Measurements from ENCODE around the gene ITPRID1. TPM values are rescaled to one million over a fixed set of nuclear protein-coding genes. Genes with fewer than 3 reads are reported as not detected.

ITPRID1 gene
- total RNA-seq, 1 donor from 2014 or later: not detected

GRCh38 chr7:31595390-31595789 lies 81.5 kb downstream of the ITPRID1 start:
- H3K4me1 Mint-ChIP-seq (ENCODE audit: low read depth): no peaks in the 10 kb centered on the region
- no peak for DNase-seq (ENCODE audit: low spot score)
- no peak overlapping the region for H3K27ac Mint-ChIP-seq
- no peak overlapping the region for H3K4me3 Mint-ChIP-seq
- H3K9me3 Mint-ChIP-seq: no peaks in the 10 kb centered on the region
- intact Hi-C loops (cut with micrococcal nuclease): no loop called here
- no peaks in the 10 kb centered on the region for H3K36me3 Mint-ChIP-seq (ENCODE audit: low read depth)
- H3K27me3 Mint-ChIP-seq (ENCODE audit: insufficient read depth): no peaks in the 10 kb centered on the region

GRCh38 chr7:31602041-31602625 lies 88.2 kb downstream of the ITPRID1 start:
- no peak overlapping the region for H3K27ac Mint-ChIP-seq
- intact Hi-C loops (cut with micrococcal nuclease): no loop called here

GRCh38 chr7:31603046-31603445 lies 89.2 kb downstream of the ITPRID1 start:
- intact Hi-C loops (cut with micrococcal nuclease): no loop called here
- Mint-ChIP-seq H3K9me3 (peaks cover 4% of the 10 kb centered on the region), H3K4me3 (no peak overlapping the region), H3K4me1 (ENCODE audit: low read depth) (no peaks in the 10 kb centered on the region), H3K36me3 (ENCODE audit: low read depth) (no peaks in the 10 kb centered on the region), H3K27me3 (ENCODE audit: insufficient read depth) (no peaks in the 10 kb centered on the region), H3K27ac (no peak overlapping the region)
- DNase-seq (ENCODE audit: low spot score): no peak

More at GRCh38 chr7:31602041-31602625, 88.2 kb downstream of the ITPRID1 start:
- Mint-ChIP-seq H3K36me3 (ENCODE audit: low read depth) (no peaks in the 10 kb centered on the region), H3K27me3 (ENCODE audit: insufficient read depth) (no peaks in the 10 kb centered on the region), H3K4me3 (no peak overlapping the region), H3K4me1 (ENCODE audit: low read depth) (no peaks in the 10 kb centered on the region), H3K9me3 (peaks cover 4% of the 10 kb centered on the region)
- DNase-seq (ENCODE audit: low spot score): no peak

GRCh38 chr7:31613604-31614003 lies 99.7 kb downstream of the ITPRID1 start:
- intact Hi-C loops (cut with micrococcal nuclease): no loop called here
- H3K4me3 Mint-ChIP-seq: no peak overlapping the region
- no peaks in the 10 kb centered on the region for H3K9me3 Mint-ChIP-seq

GRCh38 chr7:31633467-31633866 lies 119.6 kb downstream of the ITPRID1 start:
- no peaks in the 10 kb centered on the region for H3K36me3 Mint-ChIP-seq (ENCODE audit: low read depth)
- H3K27ac Mint-ChIP-seq: no peak overlapping the region
- no peaks in the 10 kb centered on the region for H3K27me3 Mint-ChIP-seq (ENCODE audit: insufficient read depth)
- H3K9me3 Mint-ChIP-seq: no peaks in the 10 kb centered on the region
- DNase-seq (ENCODE audit: low spot score): no peak
- intact Hi-C loops (cut with micrococcal nuclease): no loop called here
- no peak overlapping the region for H3K4me3 Mint-ChIP-seq
- H3K4me1 Mint-ChIP-seq (ENCODE audit: low read depth): no peaks in the 10 kb centered on the region

More at GRCh38 chr7:31613604-31614003, 99.7 kb downstream of the ITPRID1 start:
- no peak for DNase-seq (ENCODE audit: low spot score)
- H3K4me1 Mint-ChIP-seq (ENCODE audit: low read depth): no peaks in the 10 kb centered on the region
- H3K27ac Mint-ChIP-seq: no peak overlapping the region
- H3K36me3 Mint-ChIP-seq (ENCODE audit: low read depth): no peaks in the 10 kb centered on the region
- no peaks in the 10 kb centered on the region for H3K27me3 Mint-ChIP-seq (ENCODE audit: insufficient read depth)

- no peak for DNase-seq (ENCODE audit: low spot score)
- intact Hi-C loops (cut with micrococcal nuclease): no loop called here
- Mint-ChIP-seq H3K4me3 (no peak overlapping the region), H3K4me1 (ENCODE audit: low read depth) (no peaks in the 10 kb centered on the region), H3K27me3 (ENCODE audit: insufficient read depth) (no peaks in the 10 kb centered on the region), H3K36me3 (ENCODE audit: low read depth) (no peaks in the 10 kb centered on the region), H3K9me3 (no peaks in the 10 kb centered on the region), H3K27ac (no peak overlapping the region)
Measured at GRCh38 chr7:31633894-31634494, 120.1 kb downstream of the ITPRID1 start.

- H3K27me3 Mint-ChIP-seq (ENCODE audit: insufficient read depth): no peaks in the 10 kb centered on the region
- no peaks in the 10 kb centered on the region for H3K36me3 Mint-ChIP-seq (ENCODE audit: low read depth)
- intact Hi-C loops (cut with micrococcal nuclease): no loop called here
- no peak overlapping the region for H3K4me3 Mint-ChIP-seq
- no peak overlapping the region for H3K27ac Mint-ChIP-seq
- DNase-seq (ENCODE audit: low spot score): no peak
- no peaks in the 10 kb centered on the region for H3K4me1 Mint-ChIP-seq (ENCODE audit: low read depth)
- H3K9me3 Mint-ChIP-seq: no peaks in the 10 kb centered on the region
Measured at GRCh38 chr7:31640381-31640780, 126.5 kb downstream of the ITPRID1 start.

GRCh38 chr7:31642681-31643115 lies 128.8 kb downstream of the ITPRID1 start:
- Mint-ChIP-seq H3K4me1 (ENCODE audit: low read depth) (no peaks in the 10 kb centered on the region), H3K9me3 (no peaks in the 10 kb centered on the region), H3K27me3 (ENCODE audit: insufficient read depth) (no peaks in the 10 kb centered on the region), H3K4me3 (no peak overlapping the region), H3K36me3 (ENCODE audit: low read depth) (no peaks in the 10 kb centered on the region), H3K27ac (no peak overlapping the region)
- intact Hi-C loops (cut with micrococcal nuclease): no loop called here
- no peak for DNase-seq (ENCODE audit: low spot score)

GRCh38 chr7:31646942-31647341 lies 133.1 kb downstream of the ITPRID1 start:
- H3K9me3 Mint-ChIP-seq: no peaks in the 10 kb centered on the region
- no peak overlapping the region for H3K27ac Mint-ChIP-seq
- intact Hi-C loops (cut with micrococcal nuclease): no loop called here
- no peaks in the 10 kb centered on the region for H3K27me3 Mint-ChIP-seq (ENCODE audit: insufficient read depth)
- no peaks in the 10 kb centered on the region for H3K36me3 Mint-ChIP-seq (ENCODE audit: low read depth)
- no peak for DNase-seq (ENCODE audit: low spot score)
- no peaks in the 10 kb centered on the region for H3K4me1 Mint-ChIP-seq (ENCODE audit: low read depth)
- H3K4me3 Mint-ChIP-seq: no peak overlapping the region

- Mint-ChIP-seq H3K27me3 (ENCODE audit: insufficient read depth) (no peaks in the 10 kb centered on the region), H3K27ac (no peak overlapping the region), H3K36me3 (ENCODE audit: low read depth) (no peaks in the 10 kb centered on the region), H3K4me1 (ENCODE audit: low read depth) (no peaks in the 10 kb centered on the region), H3K4me3 (no peak overlapping the region), H3K9me3 (no peaks in the 10 kb centered on the region)
- intact Hi-C loops (cut with micrococcal nuclease): no loop called here
- DNase-seq (ENCODE audit: low spot score): no peak
Measured at GRCh38 chr7:31647511-31647910, 133.6 kb downstream of the ITPRID1 start.

GRCh38 chr7:31648288-31648687 lies 134.4 kb downstream of the ITPRID1 start:
- DNase-seq (ENCODE audit: low spot score): no peak
- H3K9me3 Mint-ChIP-seq: no peaks in the 10 kb centered on the region
- no peak overlapping the region for H3K27ac Mint-ChIP-seq
- no peaks in the 10 kb centered on the region for H3K27me3 Mint-ChIP-seq (ENCODE audit: insufficient read depth)
- no peak overlapping the region for H3K4me3 Mint-ChIP-seq
- H3K36me3 Mint-ChIP-seq (ENCODE audit: low read depth): no peaks in the 10 kb centered on the region
- H3K4me1 Mint-ChIP-seq (ENCODE audit: low read depth): no peaks in the 10 kb centered on the region
- intact Hi-C loops (cut with micrococcal nuclease): no loop called here

GRCh38 chr7:31648880-31649279 lies 135.0 kb downstream of the ITPRID1 start:
- DNase-seq (ENCODE audit: low spot score): no peak
- no peak overlapping the region for H3K27ac Mint-ChIP-seq
- no peaks in the 10 kb centered on the region for H3K9me3 Mint-ChIP-seq
- no peaks in the 10 kb centered on the region for H3K4me1 Mint-ChIP-seq (ENCODE audit: low read depth)
- H3K4me3 Mint-ChIP-seq: no peak overlapping the region
- no peaks in the 10 kb centered on the region for H3K36me3 Mint-ChIP-seq (ENCODE audit: low read depth)
- intact Hi-C loops (cut with micrococcal nuclease): no loop called here
- H3K27me3 Mint-ChIP-seq (ENCODE audit: insufficient read depth): no peaks in the 10 kb centered on the region

- Mint-ChIP-seq H3K36me3 (ENCODE audit: low read depth) (no peaks in the 10 kb centered on the region), H3K9me3 (no peaks in the 10 kb centered on the region), H3K4me3 (no peak overlapping the region), H3K27me3 (ENCODE audit: insufficient read depth) (no peaks in the 10 kb centered on the region), H3K27ac (no peak overlapping the region), H3K4me1 (ENCODE audit: low read depth) (no peaks in the 10 kb centered on the region)
- no peak for DNase-seq (ENCODE audit: low spot score)
- intact Hi-C loops (cut with micrococcal nuclease): no loop called here
Measured at GRCh38 chr7:31651234-31652062, 137.6 kb downstream of the ITPRID1 start.

Data from activated T-helper 1 cell treated with anti-CD3 and anti-CD28 coated beads, Interleukin-12 subunit alpha, Interleukin-12 subunit beta, Interleukin-2, Interleukin-4 antibody, amounts not matched to agents 30 ng/mL and 10 ng/mL and 1 ng/mL, durations not matched to agents 14 hours and 24 hours and 36 hours (primary cell).